Posterior cingulate gyrus (tissue), 11 donors: ENCODE results near the gene GATA2.

Experiments used
- DNase-seq, 10 donors: peaks; one replicate each; pipeline versions ENCODE4 v3.0.0 to v3.0.0-alpha.2; 2020 to 2021; ENCODE audit warnings: mixed read lengths in 3 of 10
- intact Hi-C: fragments of 100-400 bp; cut with DNase I; formaldehyde crosslinking; loops from one replicate; pipeline ENCODE4 v1.15.1; 2023

GATA2 gene

GRCh38 chr3:128492671-128493569 is at the start of gene GATA2:
Gene GATA2, minus strand, starts transcription at chr3:128493201. Its CDS starts 6,170 bp downstream, at chr3:128487031.
- intact Hi-C loops = loop anchor here (10.0 kb wide), 2 partner anchors 92 to 268 kb away; no protein-coding TSS in a partner anchor
- peak in 3 of 10 donors; percentile 7 to 81 (median 63) for DNase-seq

- intact Hi-C loops = no loop called here
- DNase-seq = no peak
Observed at GRCh38 chr3:128541246-128541645, 48.2 kb upstream of the GATA2 start.

GRCh38 chr3:128539376-128539775 is 46.4 kb upstream of the GATA2 start:
- no peak for DNase-seq
- intact Hi-C loops = no loop called here

- intact Hi-C loops = no loop called here
- no peak for DNase-seq
Observed at GRCh38 chr3:128537091-128537703, 44.2 kb upstream of the GATA2 start.

- intact Hi-C loops = no loop called here
- no peak for DNase-seq
Observed at GRCh38 chr3:128532012-128532983, 39.3 kb upstream of the GATA2 start.

GRCh38 chr3:128524374-128525299 is 31.6 kb upstream of the GATA2 start:
- DNase-seq = no peak
- intact Hi-C loops = no loop called here

GRCh38 chr3:128523591-128523990 is 30.6 kb upstream of the GATA2 start:
- intact Hi-C loops = no loop called here
- peak in 1 of 10 donors; percentile 80 for DNase-seq

GRCh38 chr3:128521715-128522114 is 28.7 kb upstream of the GATA2 start:
- no peak for DNase-seq
- intact Hi-C loops = no loop called here

- intact Hi-C loops = no loop called here
- no peak for DNase-seq
Observed at GRCh38 chr3:128518587-128519490, 25.8 kb upstream of the GATA2 start.

- DNase-seq = no peak
- intact Hi-C loops = no loop called here
Observed at GRCh38 chr3:128517648-128518047, 24.6 kb upstream of the GATA2 start.

GRCh38 chr3:128515967-128516366 is 23.0 kb upstream of the GATA2 start:
- intact Hi-C loops = no loop called here
- DNase-seq = no peak

- DNase-seq = no peak
- intact Hi-C loops = no loop called here
Observed at GRCh38 chr3:128508852-128509251, 15.9 kb upstream of the GATA2 start.

GRCh38 chr3:128506754-128507153 is 13.8 kb upstream of the GATA2 start:
- DNase-seq = no peak
- intact Hi-C loops = no loop called here

GRCh38 chr3:128505771-128506170 is 12.8 kb upstream of the GATA2 start:
- no peak for DNase-seq
- intact Hi-C loops = no loop called here

- intact Hi-C loops = no loop called here
- no peak for DNase-seq
Observed at GRCh38 chr3:128504963-128505730, 12.1 kb upstream of the GATA2 start.

- intact Hi-C loops = no loop called here
- DNase-seq = no peak
Observed at GRCh38 chr3:128504533-128504915, 11.5 kb upstream of the GATA2 start.

- intact Hi-C loops = no loop called here
- DNase-seq = peak in 1 of 10 donors; percentile 52
Observed at GRCh38 chr3:128503751-128504532, 10.9 kb upstream of the GATA2 start.
